Fibroblast of villous mesenchyme (primary cell): ENCODE measurements around the gene C16orf86. TPM values are rescaled to one million over a fixed set of nuclear protein-coding genes. Genes with fewer than 3 reads are reported as not detected.

Experiments used
- DNase-seq: peaks from one replicate; pipeline ENCODE4 v3.0.0-alpha.2; 2010; ENCODE audit warnings: low read depth
- H3K4me3 ChIP-seq: 2 replicates; pipeline ENCODE4 v1.5.1; 2011; ENCODE audit warnings: low read depth, mild to moderate bottlenecking, low read length
- total RNA-seq: library from RNA; depleted of rRNA; stranded (reverse); fragments of >200 nt; gene quantifications from 2 replicates; pipeline ENCODE4 v1.2.3, GENCODE V29; 2012
- TF ChIP-seq, protein P1 (sequence below): IDR thresholded peaks from 2 replicates; pipeline ENCODE4 v1.5.1; 2012; ENCODE audit warnings: low read depth, mild to moderate bottlenecking, low read length; ENCODE audit not compliant: insufficient read depth

C16orf86 gene
- total RNA-seq, 1 donor, result 1.3 TPM

DNA sequence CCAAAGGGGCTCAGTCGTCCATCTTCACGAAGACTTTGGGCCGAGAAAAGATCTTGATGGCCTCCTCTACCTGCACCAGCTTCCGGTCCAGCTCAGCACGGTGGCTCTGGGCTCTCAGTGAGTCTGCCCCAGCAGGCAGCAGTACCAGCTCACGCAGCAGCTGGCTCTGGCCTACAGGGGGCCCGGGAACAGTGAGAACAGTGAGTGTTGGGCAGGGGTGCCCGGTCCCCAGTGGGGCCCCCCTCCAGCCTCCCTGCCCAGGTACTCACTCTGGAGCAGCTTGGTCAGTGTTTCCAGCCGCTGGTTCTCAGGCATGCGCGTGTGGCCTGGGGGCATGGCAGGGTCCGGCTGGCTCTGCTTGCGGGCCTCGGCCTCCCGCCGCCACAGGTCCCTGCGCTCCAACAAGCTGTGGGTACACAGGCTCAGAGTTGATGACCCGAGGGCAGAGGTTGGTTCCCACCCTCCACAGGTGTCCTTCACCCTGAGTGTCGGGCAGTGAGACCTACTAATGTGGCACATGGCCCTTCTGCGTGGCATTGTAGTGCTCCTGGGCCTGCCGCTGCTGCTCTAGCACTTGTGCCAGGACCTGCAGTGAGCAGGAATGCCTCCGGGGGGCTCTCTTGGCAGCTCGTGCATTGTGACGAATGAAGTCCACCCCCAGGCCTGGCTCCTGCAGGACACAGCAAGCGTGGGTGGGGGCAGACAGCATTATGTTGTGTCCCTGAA, 3.3 kb upstream of the C16orf86 start:
- DNase-seq, result no peak
- TF ChIP-seq, protein P1, sequence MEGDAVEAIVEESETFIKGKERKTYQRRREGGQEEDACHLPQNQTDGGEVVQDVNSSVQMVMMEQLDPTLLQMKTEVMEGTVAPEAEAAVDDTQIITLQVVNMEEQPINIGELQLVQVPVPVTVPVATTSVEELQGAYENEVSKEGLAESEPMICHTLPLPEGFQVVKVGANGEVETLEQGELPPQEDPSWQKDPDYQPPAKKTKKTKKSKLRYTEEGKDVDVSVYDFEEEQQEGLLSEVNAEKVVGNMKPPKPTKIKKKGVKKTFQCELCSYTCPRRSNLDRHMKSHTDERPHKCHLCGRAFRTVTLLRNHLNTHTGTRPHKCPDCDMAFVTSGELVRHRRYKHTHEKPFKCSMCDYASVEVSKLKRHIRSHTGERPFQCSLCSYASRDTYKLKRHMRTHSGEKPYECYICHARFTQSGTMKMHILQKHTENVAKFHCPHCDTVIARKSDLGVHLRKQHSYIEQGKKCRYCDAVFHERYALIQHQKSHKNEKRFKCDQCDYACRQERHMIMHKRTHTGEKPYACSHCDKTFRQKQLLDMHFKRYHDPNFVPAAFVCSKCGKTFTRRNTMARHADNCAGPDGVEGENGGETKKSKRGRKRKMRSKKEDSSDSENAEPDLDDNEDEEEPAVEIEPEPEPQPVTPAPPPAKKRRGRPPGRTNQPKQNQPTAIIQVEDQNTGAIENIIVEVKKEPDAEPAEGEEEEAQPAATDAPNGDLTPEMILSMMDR, result peak; percentile 21
- H3K4me3 ChIP-seq, result no peak overlapping the region

DNA sequence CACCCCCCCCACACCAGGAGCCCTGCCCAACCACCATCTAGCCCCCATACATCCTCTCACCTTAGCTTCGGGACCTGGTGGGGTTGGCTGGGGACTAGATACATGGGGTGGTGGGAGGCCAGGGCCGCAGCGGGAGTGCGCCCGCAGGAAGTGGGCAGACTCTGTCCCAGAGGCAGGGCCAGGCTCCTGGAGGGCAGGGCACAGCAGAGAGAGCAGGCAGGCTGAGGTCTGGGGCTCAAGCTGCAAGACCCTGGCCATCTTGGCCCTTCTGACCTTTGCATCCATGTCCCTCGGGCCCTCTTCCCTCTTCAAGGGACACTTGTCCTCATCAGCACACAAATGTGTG, 2.8 kb upstream of the C16orf86 start:
- DNase-seq, result no peak
- no peak overlapping the region for H3K4me3 ChIP-seq
- TF ChIP-seq, protein P1, result no peak

DNA sequence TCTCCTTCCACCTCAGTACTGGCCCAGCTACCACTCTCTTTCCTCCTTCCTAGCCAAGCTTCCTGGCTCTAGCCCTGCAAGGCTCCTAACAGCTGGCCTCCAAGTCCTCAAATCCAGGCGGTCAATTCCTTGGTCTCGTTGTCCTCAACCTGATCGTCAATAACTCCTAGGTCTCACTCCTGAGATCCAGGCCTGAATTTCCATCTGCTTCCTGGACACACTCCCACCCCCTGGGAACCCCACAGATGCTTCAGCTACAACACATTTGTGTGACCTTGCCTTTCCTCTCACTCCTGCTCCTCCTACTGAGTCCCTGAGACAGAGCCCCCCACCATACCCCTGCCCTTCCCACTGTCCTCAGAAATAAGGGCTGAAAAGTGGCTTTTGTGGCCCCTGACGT, 2.4 kb upstream of the C16orf86 start:
- no peak overlapping the region for H3K4me3 ChIP-seq
- no peak for DNase-seq
- TF ChIP-seq, protein P1, result no peak

DNA sequence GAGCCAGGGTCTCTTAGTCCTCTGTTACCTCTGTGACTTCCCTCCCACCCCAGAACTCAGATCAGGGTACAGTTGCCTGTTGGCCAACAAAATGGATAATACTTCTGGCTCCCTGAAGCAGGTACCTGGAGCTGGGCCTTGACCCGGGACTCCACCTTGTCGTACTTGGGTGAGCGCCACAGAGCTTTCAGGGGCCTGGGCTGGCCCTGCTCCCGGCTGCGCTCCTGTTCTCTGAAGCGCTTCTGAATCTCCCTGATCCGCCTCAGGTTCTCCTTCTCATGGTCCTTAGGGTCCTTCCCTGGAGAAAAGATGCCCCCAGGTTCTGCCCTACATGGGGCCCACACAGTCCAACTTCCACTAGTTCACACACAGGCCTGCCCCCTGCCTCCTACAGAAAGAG, 1.7 kb upstream of the C16orf86 start:
- TF ChIP-seq, protein P1, result no peak
- no peak overlapping the region for H3K4me3 ChIP-seq

DNA sequence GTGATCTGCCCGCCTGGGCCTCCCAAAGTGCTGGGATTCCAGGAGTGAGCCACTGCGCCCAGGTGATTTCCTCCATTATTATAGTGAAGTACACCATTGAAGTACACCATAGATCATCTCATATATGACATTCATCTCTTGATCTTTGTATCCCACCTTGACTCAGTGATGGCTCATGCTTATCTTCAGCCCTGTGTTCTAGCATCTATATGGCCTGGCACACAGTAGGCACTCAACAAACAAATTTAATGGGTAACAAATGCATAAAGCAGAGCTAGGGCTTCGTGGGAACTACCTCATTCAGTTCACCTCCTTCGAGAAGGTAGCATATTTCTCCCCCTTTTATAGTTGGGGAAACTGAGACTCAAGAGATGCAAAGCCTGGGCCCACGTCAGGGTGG, 1.0 kb upstream of the C16orf86 start:
- peak overlapping the region; percentile 73 for H3K4me3 ChIP-seq
- DNase-seq, result no peak
- TF ChIP-seq, protein P1, result no peak

More for the DNA sequence above, 1.7 kb upstream of the C16orf86 start:
- no peak for DNase-seq

DNA sequence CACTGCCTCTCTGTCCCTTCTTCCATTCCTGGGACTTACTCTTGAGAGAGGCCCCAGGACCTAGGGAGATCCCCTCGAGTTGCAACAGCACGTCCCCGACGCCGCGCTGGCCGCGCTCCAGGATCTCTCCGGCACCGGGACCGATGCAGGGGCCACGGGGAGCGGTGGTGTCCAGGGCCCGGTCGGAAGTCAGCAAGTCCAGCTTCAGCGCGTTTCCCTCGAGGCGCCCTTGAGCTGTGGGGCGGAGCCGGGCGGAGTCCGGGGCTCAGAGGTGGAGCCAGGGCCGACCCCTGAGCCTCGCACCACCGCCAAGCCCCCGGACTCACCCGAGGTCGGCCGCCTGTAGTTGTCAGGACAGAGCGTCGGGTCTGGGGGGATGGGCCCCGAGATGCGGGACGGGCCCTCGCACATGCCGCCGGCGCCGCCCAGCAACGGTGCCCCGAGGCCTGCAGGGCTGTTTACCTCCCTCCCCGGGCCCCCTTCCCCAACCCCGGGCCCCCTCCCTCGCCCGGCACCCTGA, 522 bp upstream of the C16orf86 start:
- TF ChIP-seq, protein P1, result no peak
- peak; percentile 38 for DNase-seq
- peak overlapping the region; percentile 73 for H3K4me3 ChIP-seq

DNA sequence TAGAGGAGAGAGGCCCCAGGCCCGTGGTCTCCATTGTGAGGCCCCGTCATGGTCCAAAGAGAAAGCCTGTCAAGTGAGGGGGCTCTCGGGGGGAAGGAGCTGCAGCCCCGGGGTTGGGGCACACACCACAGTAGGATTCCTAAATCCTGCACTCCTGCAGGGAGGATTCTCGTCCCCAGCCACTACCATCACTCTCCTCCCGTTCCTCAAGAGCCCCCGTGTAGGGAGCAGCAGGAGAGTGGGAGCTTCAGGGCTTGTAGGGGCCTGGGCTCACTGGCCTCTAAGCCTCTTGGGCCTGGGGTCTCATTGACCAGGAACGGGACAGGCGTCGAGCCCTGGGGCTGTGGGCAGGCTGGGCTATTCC, 821 bp downstream of the C16orf86 start:
- TF ChIP-seq, protein P1, result no peak
- DNase-seq, result no peak
- peak overlapping the region; percentile 73 for H3K4me3 ChIP-seq
